Osteoblast (primary cell): ENCODE results near the gene NOTUM. TPM values are rescaled to one million over a fixed set of nuclear protein-coding genes. Genes with fewer than 3 reads are reported as not detected.

ENCODE experiments used
- DNase-seq: peaks from one replicate; pipeline ENCODE4 v3.0.0; 2011; ENCODE audit warnings: low spot score, mixed read lengths; ENCODE audit not compliant: insufficient read length; ENCODE audit errors: missing footprints
- H2AFZ ChIP-seq: 2 replicates; pipeline ENCODE4 v1.6.0; 2011; ENCODE audit warnings: mild to moderate bottlenecking, low read length
- H3K27ac ChIP-seq: 2 replicates; pipeline ENCODE4 v1.5.1; 2011; ENCODE audit warnings: mild to moderate bottlenecking, low read depth, low read length, moderate library complexity
- H3K27me3 ChIP-seq: 2 replicates; pipeline ENCODE4 v1.6.0; 2012; ENCODE audit warnings: mild to moderate bottlenecking, control low read depth, inconsistent platforms, low read length, moderate library complexity; ENCODE audit not compliant: insufficient read depth
- H3K36me3 ChIP-seq: 2 replicates; pipeline ENCODE4 v1.5.1; 2011; ENCODE audit warnings: mild to moderate bottlenecking, low read length, control low read depth, moderate library complexity; ENCODE audit not compliant: insufficient read depth
- H3K4me1 ChIP-seq: 2 replicates; pipeline ENCODE4 v1.5.1; 2011; ENCODE audit warnings: mild to moderate bottlenecking, low read length, control low read depth, moderate library complexity; ENCODE audit not compliant: insufficient read depth
- H3K4me2 ChIP-seq: 2 replicates; pipeline ENCODE4 v1.6.0; 2011; ENCODE audit warnings: mild to moderate bottlenecking, low read length; ENCODE audit not compliant: insufficient read depth
- H3K4me3 ChIP-seq: fragments of 200-600 bp; sonication (generic); 3 replicates; pipeline ENCODE4 v1.5.1; 2012; ENCODE audit warnings: mild to moderate bottlenecking, low read length, inconsistent platforms; ENCODE audit not compliant: insufficient read depth
- H3K79me2 ChIP-seq: 2 replicates; pipeline ENCODE4 v1.6.0; 2012; ENCODE audit warnings: mild to moderate bottlenecking, low read length, control low read depth, inconsistent platforms; ENCODE audit not compliant: insufficient read depth
- H3K9me3 ChIP-seq: 2 replicates; pipeline ENCODE4 v1.5.1; 2011; ENCODE audit warnings: low read depth, low read length, control low read depth
- H4K20me1 ChIP-seq: 2 replicates; pipeline ENCODE4 v1.6.0; 2012; ENCODE audit warnings: mild to moderate bottlenecking, low read length, control low read depth; ENCODE audit not compliant: insufficient read depth
- total RNA-seq: library from RNA; depleted of rRNA; stranded (reverse); fragments of >200 nt; gene quantifications from 2 replicates; pipeline ENCODE4 v1.2.3, GENCODE V29; 2012
- TF ChIP-seq, protein P1 (sequence below): IDR thresholded peaks from 2 replicates; pipeline ENCODE4 v1.5.1; 2011; ENCODE audit warnings: mild to moderate bottlenecking, low read depth, low read length, moderate library complexity; ENCODE audit errors: extremely low read depth

NOTUM gene
- total RNA-seq, 1 donor: 0.72 TPM

DNA sequence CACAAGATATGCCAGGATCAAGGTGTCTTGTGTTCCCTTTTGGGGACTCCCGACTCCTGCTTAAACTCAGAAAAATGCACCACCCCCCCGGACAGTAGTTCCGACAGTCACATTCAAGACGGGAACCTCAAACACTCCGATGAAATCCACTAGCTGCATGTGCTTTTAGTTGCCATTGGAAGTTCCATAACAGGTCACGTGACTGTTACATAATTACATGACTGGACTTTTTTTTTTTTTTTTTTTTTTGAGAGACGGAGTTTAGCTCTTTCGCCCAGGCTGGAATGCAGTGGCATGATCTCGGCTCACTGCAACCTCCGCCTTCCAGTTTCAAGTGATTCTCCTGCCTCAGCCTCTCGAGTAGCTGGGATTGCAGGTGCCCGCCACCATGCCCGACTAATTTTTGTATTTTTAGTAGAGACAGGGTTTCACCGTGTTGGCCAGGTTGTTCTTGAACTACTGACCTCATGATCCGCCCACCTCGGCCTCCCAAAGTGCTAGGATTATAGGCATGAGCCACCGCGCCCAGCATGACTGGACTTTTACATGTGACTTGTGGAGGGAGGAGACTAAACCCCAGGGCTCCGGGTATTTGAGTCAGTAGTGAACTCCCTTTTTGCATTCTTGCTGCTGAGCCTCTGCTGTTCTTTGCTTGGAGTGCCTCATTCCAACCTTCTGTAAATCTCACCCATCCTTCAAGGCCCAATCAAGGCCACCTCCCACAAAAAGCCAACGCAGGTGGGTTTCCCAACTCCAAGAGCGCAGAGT, 44.6 kb downstream of the NOTUM start:
- Histone ChIP-seq H3K4me1 (peaks cover 18% of the 10 kb centered on the region), H3K4me2 (peak overlapping the region; percentile 99), H3K36me3 (peaks cover 70% of the 10 kb centered on the region), H3K27ac (peak overlapping the region; percentile 64), H3K9me3 (no peaks in the 10 kb centered on the region), H4K20me1 (peaks cover 66% of the 10 kb centered on the region), H3K79me2 (peaks cover 68% of the 10 kb centered on the region), H3K27me3 (no peaks in the 10 kb centered on the region), H2AFZ (no peak overlapping the region), H3K4me3 (peak overlapping the region; percentile 83)
- peak; percentile 100 for DNase-seq
- TF ChIP-seq, protein P1, sequence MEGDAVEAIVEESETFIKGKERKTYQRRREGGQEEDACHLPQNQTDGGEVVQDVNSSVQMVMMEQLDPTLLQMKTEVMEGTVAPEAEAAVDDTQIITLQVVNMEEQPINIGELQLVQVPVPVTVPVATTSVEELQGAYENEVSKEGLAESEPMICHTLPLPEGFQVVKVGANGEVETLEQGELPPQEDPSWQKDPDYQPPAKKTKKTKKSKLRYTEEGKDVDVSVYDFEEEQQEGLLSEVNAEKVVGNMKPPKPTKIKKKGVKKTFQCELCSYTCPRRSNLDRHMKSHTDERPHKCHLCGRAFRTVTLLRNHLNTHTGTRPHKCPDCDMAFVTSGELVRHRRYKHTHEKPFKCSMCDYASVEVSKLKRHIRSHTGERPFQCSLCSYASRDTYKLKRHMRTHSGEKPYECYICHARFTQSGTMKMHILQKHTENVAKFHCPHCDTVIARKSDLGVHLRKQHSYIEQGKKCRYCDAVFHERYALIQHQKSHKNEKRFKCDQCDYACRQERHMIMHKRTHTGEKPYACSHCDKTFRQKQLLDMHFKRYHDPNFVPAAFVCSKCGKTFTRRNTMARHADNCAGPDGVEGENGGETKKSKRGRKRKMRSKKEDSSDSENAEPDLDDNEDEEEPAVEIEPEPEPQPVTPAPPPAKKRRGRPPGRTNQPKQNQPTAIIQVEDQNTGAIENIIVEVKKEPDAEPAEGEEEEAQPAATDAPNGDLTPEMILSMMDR: no peak

DNA sequence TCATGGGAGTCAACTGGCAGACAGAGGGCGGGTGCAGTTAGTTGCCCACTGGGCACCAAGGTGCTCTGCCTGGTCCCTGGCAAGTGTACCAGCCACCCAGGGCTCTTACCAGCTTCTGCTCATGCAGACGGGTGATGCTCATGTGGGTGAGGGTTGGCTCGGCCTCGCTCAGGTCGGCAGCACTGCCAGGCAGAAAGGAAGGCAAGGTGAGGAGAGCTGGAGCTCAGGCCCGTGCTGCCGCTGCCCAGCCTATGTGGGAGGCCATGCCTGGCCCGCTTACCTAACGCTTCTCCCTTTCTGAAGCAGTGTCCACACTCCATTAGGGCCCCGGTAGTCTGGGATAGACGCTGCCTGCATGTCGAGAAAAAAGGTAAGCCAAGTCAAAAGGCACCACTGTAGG, 45.7 kb downstream of the NOTUM start:
- DNase-seq: no peak
- peaks cover 60% of the 10 kb centered on the region for H3K36me3 ChIP-seq
- peaks cover 60% of the 10 kb centered on the region for H3K79me2 ChIP-seq
- H3K4me3 ChIP-seq: no peak overlapping the region
- H4K20me1 ChIP-seq: peaks cover 56% of the 10 kb centered on the region
- H3K27ac ChIP-seq: peak overlapping the region; percentile 23
- peaks cover 20% of the 10 kb centered on the region for H3K4me1 ChIP-seq
- TF ChIP-seq, protein P1: no peak
- H3K4me2 ChIP-seq: no peak overlapping the region
- H2AFZ ChIP-seq: no peak overlapping the region
- no peaks in the 10 kb centered on the region for H3K27me3 ChIP-seq
- no peaks in the 10 kb centered on the region for H3K9me3 ChIP-seq

DNA sequence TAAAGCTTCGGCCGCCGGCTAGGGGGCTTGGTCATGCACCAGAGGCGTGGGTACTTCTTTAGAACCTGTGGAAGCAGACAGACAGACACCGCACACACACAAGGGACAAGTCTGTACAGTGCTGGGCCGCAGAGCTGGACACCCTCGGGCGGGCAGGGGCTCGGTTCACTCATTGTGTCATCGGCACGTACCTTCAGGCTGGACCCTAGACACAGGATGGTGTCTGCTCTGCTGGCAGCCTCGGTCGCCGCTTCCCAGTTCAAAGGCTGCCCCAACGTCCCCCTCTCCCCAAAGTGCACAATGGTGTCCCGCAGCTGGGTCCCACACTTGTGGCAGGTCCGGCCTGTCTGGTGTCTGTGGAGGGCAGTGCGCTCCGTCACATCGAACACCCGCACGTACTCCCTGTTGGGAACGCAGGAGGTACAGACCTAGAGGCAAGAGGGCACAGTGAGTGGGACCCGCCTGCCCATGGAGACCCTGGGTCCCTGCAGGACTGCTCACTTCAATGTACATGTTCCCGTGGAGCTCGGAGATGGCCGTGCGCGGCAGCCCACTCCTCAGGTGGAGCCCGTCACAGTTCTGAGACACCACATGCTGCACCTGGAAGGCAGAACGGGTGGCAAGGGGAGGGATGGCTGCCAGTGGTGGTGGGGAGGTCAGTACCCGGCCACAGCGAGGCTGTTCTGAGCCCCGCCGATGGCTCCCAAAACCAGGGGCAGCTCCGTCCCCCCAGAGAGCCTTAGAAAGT, 46.7 kb downstream of the NOTUM start:
- H3K36me3 ChIP-seq: peaks cover 50% of the 10 kb centered on the region
- no peak overlapping the region for H3K4me2 ChIP-seq
- H3K4me1 ChIP-seq: peaks cover 22% of the 10 kb centered on the region
- DNase-seq: no peak
- H4K20me1 ChIP-seq: peaks cover 54% of the 10 kb centered on the region
- H2AFZ ChIP-seq: no peak overlapping the region
- H3K27ac ChIP-seq: no peak overlapping the region
- H3K4me3 ChIP-seq: no peak overlapping the region
- H3K9me3 ChIP-seq: no peaks in the 10 kb centered on the region
- TF ChIP-seq, protein P1: no peak
- peaks cover 58% of the 10 kb centered on the region for H3K79me2 ChIP-seq
- no peaks in the 10 kb centered on the region for H3K27me3 ChIP-seq
